ENCODE results near the gene EMC10. TPM values are rescaled to one million over a fixed set of nuclear protein-coding genes. Genes with fewer than 3 reads are reported as not detected.

EMC10 gene
- total RNA-seq = 51.4 and 53.8 TPM in 2 replicates

GRCh38 chr19:50476224-50476906, at the start of gene EMC10, which contains the start of gene GARIN5A:
Gene EMC10 (plus strand): TSS chr19:50476507. CDS start chr19:50476545, 38 bp downstream.
Gene GARIN5A (minus strand): TSS chr19:50476848. CDS start chr19:50476388, 460 bp downstream.

GRCh38 chr19:50432221-50433028, 43.9 kb upstream of the EMC10 start, which contains the start of gene MYBPC2:
Gene MYBPC2 (plus strand): TSS chr19:50432892. CDS start chr19:50432954, 62 bp downstream.

GRCh38 chr19:50511069-50511822, 34.9 kb downstream of the EMC10 start, which contains the start of gene JOSD2:
Gene JOSD2 (minus strand): TSS chr19:50511191. CDS start chr19:50510431, 760 bp downstream.

DNA sequence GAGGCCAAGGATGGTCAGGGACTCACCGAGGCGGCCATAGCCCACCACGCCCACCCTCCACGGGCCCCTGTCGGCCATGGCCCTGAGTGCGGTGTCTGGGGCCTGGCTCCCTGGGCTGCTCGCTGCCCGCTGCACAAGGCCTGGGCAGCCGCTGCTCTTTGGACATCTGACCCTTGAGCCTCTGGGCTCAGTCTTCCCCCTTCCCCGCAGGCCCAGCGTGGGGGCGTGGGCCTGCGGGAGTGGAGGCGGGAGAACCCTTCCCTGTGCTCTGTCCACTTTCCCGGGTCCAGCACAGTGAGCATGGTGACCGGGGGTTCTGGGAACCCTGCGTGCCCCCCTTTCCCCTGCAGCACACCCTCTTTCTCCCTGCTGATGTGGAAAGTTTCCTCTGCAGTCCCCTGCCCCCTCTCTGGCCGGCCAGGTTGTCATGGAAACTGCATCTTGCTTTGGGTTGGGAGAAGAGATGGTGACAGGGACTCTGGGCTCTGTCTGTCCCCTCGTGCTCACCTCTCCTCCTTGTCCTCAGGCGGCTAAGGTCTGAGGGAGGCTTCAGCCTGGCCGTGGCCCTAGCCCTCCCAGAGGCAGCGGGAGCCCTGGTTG, 37.5 kb downstream of the EMC10 start, which contains the start of gene ASPDH:
ASPDH (minus strand) TSS at position 168 of the 600 bp plus-strand sequence; CDS start at position 78, 90 bp downstream.

Other genes with a start within 250 kb of the EMC10 start
- 0.09 and 0.19 TPM in 2 replicates for gene KCNC3, start 147.1 kb upstream of the EMC10 start, total RNA-seq
- gene NAPSA, start 110.9 kb upstream of the EMC10 start, total RNA-seq = 0.09 TPM in 1 of 2 replicates, not detected in the other
- 45.4 and 67.3 TPM in 2 replicates for gene NR1H2, start 100.0 kb upstream of the EMC10 start, total RNA-seq
- 70.6 and 78.3 TPM in 2 replicates for gene POLD1, start 92.2 kb upstream of the EMC10 start, total RNA-seq
- gene SPIB, start 57.6 kb upstream of the EMC10 start, total RNA-seq = 0.09 TPM in 1 of 2 replicates, not detected in the other
- gene MYBPC2, start 43.6 kb upstream of the EMC10 start, total RNA-seq = not detected in 2 replicates
- gene GARIN5A, start 341 bp downstream of the EMC10 start, total RNA-seq = 0.19 TPM in 1 of 2 replicates, not detected in the other
- 28.2 and 30.9 TPM in 2 replicates for gene JOSD2, start 34.7 kb downstream of the EMC10 start, total RNA-seq
- gene ASPDH, start 37.4 kb downstream of the EMC10 start, total RNA-seq = not detected in 2 replicates
- gene LRRC4B, start 91.9 kb downstream of the EMC10 start, total RNA-seq = 0.09 and 0.63 TPM in 2 replicates
- 0.18 and 0.38 TPM in 2 replicates for gene SYT3, start 163.4 kb downstream of the EMC10 start, total RNA-seq
- 0.56 and 1.2 TPM in 2 replicates for gene C19orf81, start 172.9 kb downstream of the EMC10 start, total RNA-seq
- gene SHANK1, start 243.3 kb downstream of the EMC10 start, total RNA-seq = 1.0 and 1.9 TPM in 2 replicates
- gene CLEC11A, start 246.9 kb downstream of the EMC10 start, total RNA-seq = 17.5 and 22.1 TPM in 2 replicates